NCI-H1048 (cell line): ENCODE data around the gene GSTM5.
"Not testable (repeated sequence)": the region's sequence is repeated elsewhere in the genome, so short reads cannot be mapped to it uniquely, and the experiment has no call there.

ENCODE experiments used
- DNase-seq: peaks from one replicate; lab custom pipeline; 2025; lab: John Stamatoyannopoulos, UW

GSTM5 gene

GRCh38 chr1:109761227-109762038 is 49.4 kb downstream of the GSTM5 start:
- DNase-seq, result no peak

GRCh38 chr1:109762039-109762585 is 50.1 kb downstream of the GSTM5 start:
- no peak for DNase-seq

DNA sequence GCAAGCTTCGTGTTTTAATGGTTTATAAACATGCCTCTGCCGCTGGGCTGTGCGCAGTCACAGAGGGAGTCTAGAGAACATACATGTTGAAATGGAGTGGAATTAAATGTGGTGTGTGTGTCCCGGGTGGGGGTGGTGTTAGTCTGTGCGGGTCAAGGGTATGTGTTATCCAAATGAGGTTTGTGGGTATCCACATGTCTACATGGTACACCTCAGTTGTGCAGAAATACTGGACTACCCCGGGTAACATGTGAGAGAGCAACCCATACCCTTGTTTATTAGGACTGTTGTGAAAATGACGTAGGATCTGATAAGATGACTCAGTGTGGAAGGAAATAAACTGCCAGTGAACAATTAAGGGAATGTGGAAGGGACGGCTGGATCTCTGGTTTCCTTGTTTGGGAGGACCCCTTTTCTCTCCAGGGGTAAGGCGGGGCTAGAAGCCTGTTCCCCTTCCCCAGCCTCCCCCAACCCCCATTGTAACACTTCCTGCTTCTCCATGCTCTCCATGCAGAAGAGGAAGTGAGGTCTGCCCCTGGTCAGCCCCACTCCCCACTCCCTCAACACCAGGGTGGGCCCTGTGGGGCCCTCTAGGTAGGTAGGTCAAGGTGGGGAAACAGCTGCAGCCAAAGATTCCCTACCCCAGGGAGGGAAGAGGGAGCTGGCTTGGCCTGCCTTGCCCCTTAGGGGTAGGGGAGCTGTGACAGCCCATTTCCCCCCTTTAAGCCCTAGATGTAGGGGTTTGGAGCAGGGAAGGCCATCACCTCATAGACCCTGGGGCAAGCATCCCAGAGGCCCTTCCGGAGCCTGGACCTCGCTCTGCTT is 51.0 kb downstream of the GSTM5 start:
- DNase-seq, result no peak

DNA sequence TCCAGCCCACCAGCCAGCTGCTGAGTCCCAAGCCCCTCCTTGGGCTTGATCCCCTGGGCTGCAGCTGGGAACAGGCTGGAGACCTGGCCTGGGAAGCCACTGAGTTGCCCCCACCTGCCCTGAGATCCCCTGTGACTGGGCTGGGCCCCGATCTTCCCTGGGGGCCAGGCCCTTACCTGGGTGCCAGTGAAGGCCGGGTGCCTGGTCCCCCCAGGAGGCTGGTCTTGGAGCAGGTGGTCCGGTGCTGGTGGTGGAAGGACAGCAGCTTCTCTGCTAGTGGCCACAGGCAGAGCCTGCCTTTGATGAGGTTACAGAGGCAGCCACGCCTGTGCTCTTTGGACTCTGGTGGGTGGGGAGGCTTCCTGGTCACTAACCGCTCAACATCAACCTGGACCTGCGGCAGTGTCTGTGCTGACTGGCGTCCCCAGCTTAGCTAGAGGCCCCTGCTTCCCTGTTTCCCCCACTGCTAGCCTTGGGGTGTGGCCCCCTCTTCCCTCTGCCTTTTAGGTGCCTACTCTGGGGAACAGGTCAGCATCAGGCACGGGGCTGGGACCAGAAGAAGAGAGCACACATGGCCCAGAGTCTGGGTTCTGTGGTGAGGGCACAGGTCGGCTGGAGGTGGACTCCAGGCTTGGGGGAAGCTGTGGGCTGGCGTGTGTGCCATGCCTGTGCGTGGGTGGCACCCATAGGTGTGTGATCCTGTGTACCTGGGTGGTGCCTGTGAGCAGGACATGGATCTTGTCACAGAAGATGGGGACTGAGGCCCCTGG is 51.8 kb downstream of the GSTM5 start, which contains the start of gene EPS8L3:
Gene EPS8L3 (minus strand): TSS at position 278 of the 770 bp plus-strand sequence. CDS start 2,174 bp downstream, outside the sequence.
- DNase-seq, result no peak

DNA sequence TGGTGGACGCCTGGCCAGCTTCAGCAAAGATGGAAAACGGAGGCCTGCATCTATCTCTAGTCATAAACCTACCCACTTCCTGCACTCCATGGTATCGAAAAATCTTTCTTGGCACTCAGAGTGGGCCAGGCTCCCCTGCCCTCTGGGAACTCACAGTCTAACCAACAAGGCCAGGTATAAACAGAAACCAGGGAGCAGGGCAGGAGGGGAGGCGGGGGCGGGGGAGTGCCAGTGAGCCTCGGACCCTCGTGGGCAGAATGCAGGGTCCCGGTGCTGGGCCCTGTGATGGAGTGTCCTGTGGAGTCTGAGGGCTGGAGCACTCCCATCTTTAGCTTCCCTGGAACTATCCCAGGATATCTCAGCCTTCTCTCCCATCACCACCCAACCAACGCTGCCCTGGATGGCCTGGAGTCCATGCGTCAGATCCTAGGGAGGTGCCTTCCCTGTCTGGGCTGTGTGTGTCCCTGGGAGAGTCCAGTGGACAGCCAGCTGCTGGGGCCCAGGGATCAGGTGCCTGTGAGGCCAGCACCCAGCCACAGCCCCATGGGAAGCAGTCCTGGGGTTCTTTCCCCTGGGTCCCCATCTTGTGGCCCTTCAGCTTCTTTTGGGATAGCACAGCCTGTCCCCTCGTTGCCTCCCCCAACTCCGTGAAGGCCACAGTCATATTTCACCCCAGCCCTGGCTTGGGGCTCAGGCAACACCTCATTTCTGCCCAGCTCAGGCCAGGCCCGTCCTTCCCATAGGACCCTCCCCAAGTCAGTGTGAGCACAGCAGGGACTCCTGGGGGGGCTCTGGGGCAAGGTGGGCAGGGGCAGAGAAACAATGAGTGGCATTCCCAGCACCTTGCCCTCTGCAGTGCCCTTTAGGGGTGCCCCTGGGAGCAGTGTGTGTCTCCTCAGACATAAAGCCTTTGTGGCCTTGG is 52.8 kb downstream of the GSTM5 start:
- no peak for DNase-seq

- DNase-seq, result no peak
Observed at GRCh38 chr1:109765483-109765815, 53.4 kb downstream of the GSTM5 start.

DNA sequence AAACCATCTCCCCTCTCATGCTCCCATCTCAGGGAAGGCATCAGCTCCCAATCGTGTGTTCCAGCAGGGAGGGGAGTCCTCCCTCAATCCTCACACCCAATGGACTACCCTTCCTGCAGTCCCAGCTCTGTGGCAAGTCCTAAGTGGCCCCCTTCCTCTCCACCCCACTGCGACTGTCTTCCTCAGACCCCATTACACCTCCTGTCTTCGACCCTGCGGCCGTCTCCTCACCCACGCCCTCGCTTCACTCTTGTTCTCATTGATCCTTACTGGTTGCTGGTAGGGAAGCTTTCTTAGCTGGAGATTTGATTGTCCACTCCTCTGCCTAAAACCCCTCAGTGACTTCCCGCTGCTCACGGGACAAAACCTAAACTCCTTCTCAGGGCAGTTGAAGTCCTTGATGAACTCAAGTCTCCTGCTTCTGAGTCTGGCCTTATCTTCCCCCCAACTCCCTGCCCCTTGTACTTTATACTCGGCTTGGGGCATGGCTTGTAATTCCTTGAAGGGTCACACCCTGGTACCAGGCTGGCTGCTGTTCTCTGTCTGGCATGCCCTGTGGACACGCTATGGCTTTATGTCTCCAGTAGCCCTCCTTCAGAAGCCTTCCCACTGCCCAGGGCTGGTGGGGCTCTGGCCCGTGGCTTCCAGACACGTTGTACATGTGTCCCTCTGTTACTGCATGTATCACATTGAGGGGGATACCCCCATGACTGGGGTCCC is 54.0 kb downstream of the GSTM5 start:
- no peak for DNase-seq

- DNase-seq, result not testable (repeated sequence)
Observed at GRCh38 chr1:109766991-109767636, 55.1 kb downstream of the GSTM5 start.
